H9 (cell line): ENCODE data around the gene PRSS16. TPM values are rescaled to one million over a fixed set of nuclear protein-coding genes. Genes with fewer than 3 reads are reported as not detected.

Source experiments
- DNase-seq: peaks from one replicate; pipeline ENCODE4 v3.0.0-alpha.2; 2017
- H2AFZ ChIP-seq: one replicate; pipeline ENCODE4 v1.6.1; 2013; ENCODE audit warnings: mild to moderate bottlenecking, low read length, control low read depth, moderate library complexity
- H2AK5ac ChIP-seq: 2 replicates; pipeline ENCODE4 v1.6.1; 2013; ENCODE audit warnings: low read length, control low read depth, mixed read lengths; ENCODE audit not compliant: insufficient read length
- H2BK120ac ChIP-seq: one replicate; pipeline ENCODE4 v1.6.1; 2013; ENCODE audit warnings: low read depth, mild to moderate bottlenecking, low read length, control low read depth, inconsistent platforms; ENCODE audit not compliant: poor library complexity, severe bottlenecking
- H2BK12ac ChIP-seq: 2 replicates; pipeline ENCODE4 v1.6.1; 2013; ENCODE audit warnings: low read length, control low read depth, mixed read lengths, low read depth; ENCODE audit not compliant: insufficient read length
- H2BK15ac ChIP-seq: 2 replicates; pipeline ENCODE4 v1.6.1; 2013; ENCODE audit warnings: low read depth, low read length, control low read depth
- H2BK20ac ChIP-seq: one replicate; pipeline ENCODE4 v1.6.1; 2013; ENCODE audit warnings: low read depth, mild to moderate bottlenecking, low read length, control low read depth, inconsistent platforms; ENCODE audit not compliant: poor library complexity, severe bottlenecking
- H2BK5ac ChIP-seq: 2 replicates; pipeline ENCODE4 v1.6.1; 2013; ENCODE audit warnings: low read length, control low read depth, mixed read lengths; ENCODE audit not compliant: insufficient read length
- H3K14ac ChIP-seq: 2 replicates; pipeline ENCODE4 v1.6.1; 2013; ENCODE audit warnings: low read length, control low read depth; ENCODE audit not compliant: insufficient read depth
- H3K18ac ChIP-seq: 2 replicates; pipeline ENCODE4 v1.6.1; 2013; ENCODE audit warnings: low read depth, mild to moderate bottlenecking, mixed read lengths, low read length, control low read depth; ENCODE audit not compliant: insufficient read length
- H3K23ac ChIP-seq: 2 replicates; pipeline ENCODE4 v1.6.1; 2013; ENCODE audit warnings: low read length, control low read depth, mixed read lengths, low read depth; ENCODE audit not compliant: insufficient read length
- H3K23me2 ChIP-seq: 2 replicates; pipeline ENCODE4 v1.6.1; 2013; ENCODE audit warnings: low read depth, mild to moderate bottlenecking, mixed read lengths, low read length, control low read depth; ENCODE audit not compliant: insufficient read length, poor library complexity, severe bottlenecking
- H3K27ac ChIP-seq: 2 replicates; pipeline ENCODE4 v1.5.1; 2013; ENCODE audit warnings: low read length, control low read depth, mixed read lengths, low read depth; ENCODE audit not compliant: insufficient read length
- H3K27me3 ChIP-seq: 2 replicates; pipeline ENCODE4 v1.6.1; 2013; ENCODE audit warnings: low read length, control low read depth, inconsistent platforms; ENCODE audit not compliant: insufficient read depth
- H3K4ac ChIP-seq: 2 replicates; pipeline ENCODE4 v1.6.1; 2013; ENCODE audit warnings: low read depth, mild to moderate bottlenecking, control low read depth, inconsistent platforms, low read length, moderate library complexity
- H3K4me1 ChIP-seq: 2 replicates; pipeline ENCODE4 v1.6.1; 2013; ENCODE audit warnings: low read length, control low read depth, inconsistent platforms; ENCODE audit not compliant: insufficient read depth
- H3K4me2 ChIP-seq: 2 replicates; pipeline ENCODE4 v1.6.1; 2013; ENCODE audit warnings: low read length, control low read depth, mixed read lengths; ENCODE audit not compliant: insufficient read length, insufficient read depth
- H3K56ac ChIP-seq: 2 replicates; pipeline ENCODE4 v1.6.1; 2013; ENCODE audit warnings: low read depth, mild to moderate bottlenecking, mixed read lengths, low read length, control low read depth; ENCODE audit not compliant: insufficient read length
- H3K79me1 ChIP-seq: 2 replicates; pipeline ENCODE4 v1.6.1; 2013; ENCODE audit warnings: low read depth, mild to moderate bottlenecking, moderate library complexity, low read length, control low read depth, inconsistent platforms; ENCODE audit not compliant: insufficient read depth, poor library complexity, severe bottlenecking
- H3K79me2 ChIP-seq: 2 replicates; pipeline ENCODE4 v1.6.1; 2013; ENCODE audit warnings: low read length, control low read depth, inconsistent platforms; ENCODE audit not compliant: insufficient read depth
- H3K9ac ChIP-seq: 2 replicates; pipeline ENCODE4 v1.6.1; 2013; ENCODE audit warnings: low read length, control low read depth, mixed read lengths; ENCODE audit not compliant: insufficient read length; ENCODE audit errors: extremely low read depth
- H3K9me3 ChIP-seq: one replicate; pipeline ENCODE4 v1.6.1; 2013; ENCODE audit warnings: low read depth, low read length, inconsistent platforms; ENCODE audit not compliant: control insufficient read depth
- H3T11ph ChIP-seq: one replicate; pipeline ENCODE4 v1.6.1; 2013; ENCODE audit warnings: mild to moderate bottlenecking, low read length, control low read depth, inconsistent platforms
- H4K20me1 ChIP-seq: one replicate; pipeline ENCODE4 v1.6.1; 2013; ENCODE audit not compliant: control insufficient read depth, insufficient read length, insufficient read depth
- H4K5ac ChIP-seq: 2 replicates; pipeline ENCODE4 v1.6.1; 2013; ENCODE audit warnings: low read depth, mild to moderate bottlenecking, mixed read lengths, low read length, control low read depth; ENCODE audit not compliant: insufficient read length
- H4K8ac ChIP-seq: replicated peaks from 2 replicates; pipeline ENCODE4 v1.6.1; 2013; ENCODE audit warnings: low read length, control low read depth, mixed read lengths, low read depth; ENCODE audit not compliant: insufficient read length
- H4K91ac ChIP-seq: 2 replicates; pipeline ENCODE4 v1.6.1; 2013; ENCODE audit warnings: low read depth, mild to moderate bottlenecking, moderate library complexity, mixed read lengths, low read length, control low read depth; ENCODE audit not compliant: insufficient read length
- H3K27ac Mint-ChIP-seq, 3 experiments: 2 replicates in 2 of 3; 3 replicates in 1 of 3; pipeline ENCODE4 v1.8.0; 2020 to 2021; ENCODE audit warnings: mixed read lengths in 3 of 3, mild to moderate bottlenecking in 1 of 3, moderate library complexity in 1 of 3
- H3K27me3 Mint-ChIP-seq: 2 replicates; pipeline ENCODE4 v1.8.0; 2021; ENCODE audit warnings: low read depth, mild to moderate bottlenecking, moderate library complexity, mixed read lengths
- H3K36me3 Mint-ChIP-seq, 3 experiments: 2 replicates in 2 of 3; 3 replicates in 1 of 3; pipeline ENCODE4 v1.8.0; 2020 to 2021; ENCODE audit warnings: low read depth in 3 of 3, mixed read lengths in 3 of 3; ENCODE audit not compliant: insufficient read depth in 1 of 3
- H3K4me1 Mint-ChIP-seq, 2 experiments: 2 replicates each; pipeline ENCODE4 v1.8.0; 2020; ENCODE audit warnings: mixed read lengths in 2 of 2
- H3K4me3 Mint-ChIP-seq, 2 experiments: 2 replicates in 1 of 2; 3 replicates in 1 of 2; pipeline ENCODE4 v1.8.0; 2020 to 2021; ENCODE audit warnings: mild to moderate bottlenecking in 2 of 2, mixed read lengths in 2 of 2, moderate library complexity in 1 of 2
- H3K9me3 Mint-ChIP-seq, 2 experiments: 2 replicates in 1 of 2; 3 replicates in 1 of 2; pipeline ENCODE4 v1.8.0; 2020; ENCODE audit warnings: mild to moderate bottlenecking in 2 of 2, mixed read lengths in 2 of 2, moderate library complexity in 1 of 2
- WGBS: extraction: QIAGEN DNeasy Blood & Tissue Kit; methylation state at CpG from one replicate; pipeline ENCODE4 v1.1.7; 2013; ENCODE audit warnings: missing lambda C conversion rate, low lambda C conversion rate, mixed read lengths; ENCODE audit not compliant: insufficient read length; ENCODE audit errors: extremely low coverage; 5-methylcytosine and 5-hydroxymethylcytosine counted together
- total RNA-seq: library from RNA; stranded (reverse); gene quantifications from 2 replicates; pipeline ENCODE4 v1.2.1, GENCODE V29; 2021
- TF ChIP-seq, protein P1 (sequence below): fragments of 200-600 bp; sonication (generic); conservative IDR thresholded peaks from 3 replicates; pipeline ENCODE4 v1.8.0; 2021; ENCODE audit warnings: antibody characterized with exemption, mild to moderate bottlenecking

Gene PRSS16
- total RNA-seq, 1 experiment from 2014 or later = 14.8 TPM

DNA sequence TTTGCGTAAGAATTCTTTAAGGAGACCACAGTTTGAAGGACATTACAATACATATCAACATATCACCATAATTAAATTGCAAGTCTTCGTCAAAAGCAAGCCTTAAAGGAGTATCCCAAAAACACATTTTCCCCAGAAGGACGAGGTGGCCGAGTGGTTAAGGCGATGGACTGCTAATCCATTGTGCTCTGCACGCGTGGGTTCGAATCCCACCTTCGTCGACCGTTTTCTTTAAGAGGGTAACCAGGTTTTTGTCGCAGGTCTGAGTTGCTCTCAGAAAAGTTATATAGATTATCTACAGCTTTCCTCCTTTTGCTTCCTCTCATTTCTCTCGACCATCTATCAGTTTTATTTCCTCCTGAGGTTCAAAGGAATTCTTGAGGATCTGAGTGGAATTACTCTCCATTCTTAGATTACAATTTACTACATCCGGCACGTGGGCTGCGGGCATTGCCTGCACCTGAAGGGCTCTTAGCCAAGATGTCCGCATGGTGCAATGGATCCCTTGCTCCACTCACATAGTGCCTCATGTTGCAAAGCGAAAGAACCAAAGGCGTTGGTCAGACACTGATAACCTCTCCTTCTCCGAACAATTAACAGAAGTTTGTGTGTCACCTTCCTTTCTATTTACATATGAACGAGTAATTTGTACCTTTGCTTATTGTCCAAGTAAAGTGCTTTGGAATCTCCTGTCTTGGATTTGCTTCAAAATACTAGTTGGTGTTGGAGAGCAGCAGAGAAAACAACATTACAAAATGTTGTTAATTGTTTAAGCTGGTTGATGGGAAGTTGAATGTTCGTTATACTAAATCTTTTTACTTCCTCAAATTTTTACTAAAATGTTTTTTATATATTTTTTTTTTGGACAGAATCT, 50.6 kb downstream of the PRSS16 start:
- H3K56ac ChIP-seq = no peak overlapping the region
- Mint-ChIP-seq H3K4me1 (peaks cover 24 to 44% of the 10 kb centered on the region in 2 experiments), H3K36me3 (no peaks in the 10 kb centered on the region; a peak in 1 of 7 replicates), H3K9me3 (no peaks in the 10 kb centered on the region; a peak in 2 of 5 replicates), H3K27me3 (peaks cover 14% of the 10 kb centered on the region), H3K27ac (peak overlapping the region in 1 of 3 experiments; percentile 91; a peak in 2 of 7 replicates), H3K4me3 (peak overlapping the region; percentile 87 to 89)
- no peak overlapping the region for H4K91ac ChIP-seq
- no CpG with 5 or more reads among the region's 22 CpGs for WGBS
- no peak overlapping the region for H4K8ac ChIP-seq
- no peaks in the 10 kb centered on the region for H3K79me1 ChIP-seq
- H3K27me3 ChIP-seq = no peaks in the 10 kb centered on the region
- peak overlapping the region; percentile 29 for H3T11ph ChIP-seq
- peak overlapping the region; percentile 64; the same call in 1 of the 2 replicates for H3K14ac ChIP-seq
- no peak overlapping the region for H2BK120ac ChIP-seq
- H3K9me3 ChIP-seq = no peaks in the 10 kb centered on the region
- DNase-seq = peak; percentile 76
- H2AFZ ChIP-seq = peak overlapping the region; percentile 95
- TF ChIP-seq, protein P1, sequence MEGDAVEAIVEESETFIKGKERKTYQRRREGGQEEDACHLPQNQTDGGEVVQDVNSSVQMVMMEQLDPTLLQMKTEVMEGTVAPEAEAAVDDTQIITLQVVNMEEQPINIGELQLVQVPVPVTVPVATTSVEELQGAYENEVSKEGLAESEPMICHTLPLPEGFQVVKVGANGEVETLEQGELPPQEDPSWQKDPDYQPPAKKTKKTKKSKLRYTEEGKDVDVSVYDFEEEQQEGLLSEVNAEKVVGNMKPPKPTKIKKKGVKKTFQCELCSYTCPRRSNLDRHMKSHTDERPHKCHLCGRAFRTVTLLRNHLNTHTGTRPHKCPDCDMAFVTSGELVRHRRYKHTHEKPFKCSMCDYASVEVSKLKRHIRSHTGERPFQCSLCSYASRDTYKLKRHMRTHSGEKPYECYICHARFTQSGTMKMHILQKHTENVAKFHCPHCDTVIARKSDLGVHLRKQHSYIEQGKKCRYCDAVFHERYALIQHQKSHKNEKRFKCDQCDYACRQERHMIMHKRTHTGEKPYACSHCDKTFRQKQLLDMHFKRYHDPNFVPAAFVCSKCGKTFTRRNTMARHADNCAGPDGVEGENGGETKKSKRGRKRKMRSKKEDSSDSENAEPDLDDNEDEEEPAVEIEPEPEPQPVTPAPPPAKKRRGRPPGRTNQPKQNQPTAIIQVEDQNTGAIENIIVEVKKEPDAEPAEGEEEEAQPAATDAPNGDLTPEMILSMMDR = no peak
- H2BK15ac ChIP-seq = no peak overlapping the region
- peaks cover 18% of the 10 kb centered on the region for H3K23me2 ChIP-seq
- H3K9ac ChIP-seq = peak overlapping the region; percentile 21
- H3K18ac ChIP-seq = peak overlapping the region; percentile 66
- H3K4me1 ChIP-seq = no peaks in the 10 kb centered on the region; the same call in 1 of the 2 replicates
- no peaks in the 10 kb centered on the region for H4K20me1 ChIP-seq
- no peak overlapping the region for H3K4ac ChIP-seq
- H2BK12ac ChIP-seq = no peak overlapping the region
- H3K27ac ChIP-seq = no peak overlapping the region
- no peak overlapping the region for H3K23ac ChIP-seq
- H3K79me2 ChIP-seq = no peaks in the 10 kb centered on the region
- H4K5ac ChIP-seq = no peak overlapping the region
- H2BK20ac ChIP-seq = no peak overlapping the region
- H3K4me2 ChIP-seq = peak overlapping the region; percentile 84
- H2AK5ac ChIP-seq = no peak overlapping the region
- H2BK5ac ChIP-seq = no peak overlapping the region
